CD4-positive, alpha-beta memory T cell (primary cell): ENCODE results near the gene CCDC120. TPM values are rescaled to one million over a fixed set of nuclear protein-coding genes. Genes with fewer than 3 reads are reported as not detected.

ENCODE experiments used
- CTCF ChIA-PET: fragments of 350-600 bp; sonication (Branson Sonifier 250); formaldehyde crosslinking; loops from one replicate; lab custom pipeline; 2021; ENCODE audit warnings: inconsistent platforms; ENCODE audit not compliant: partially characterized antibody; lab: Charles Lee
- POLR2A ChIA-PET: fragments of 350-600 bp; sonication (Branson Sonifier 250); formaldehyde crosslinking; loops from one replicate; lab custom pipeline; 2021; ENCODE audit not compliant: partially characterized antibody; lab: Charles Lee
- DNase-seq, 5 donors: peaks; one replicate each; pipeline versions ENCODE4 v3.0.0 to v3.0.0-alpha.2; 2020 to 2022; ENCODE audit warnings: mixed read lengths in 1 of 5
- H3K27ac ChIP-seq: one replicate; pipeline ENCODE4 v1.7.0; 2013; ENCODE audit warnings: low read depth, low read length
- H3K27me3 ChIP-seq: 2 replicates; pipeline ENCODE4 v1.7.0; 2013; ENCODE audit warnings: mild to moderate bottlenecking, low read length, moderate library complexity; ENCODE audit not compliant: insufficient read depth
- H3K36me3 ChIP-seq: 2 replicates; pipeline ENCODE4 v1.7.0; 2013; ENCODE audit warnings: mild to moderate bottlenecking, low read length, moderate library complexity; ENCODE audit not compliant: insufficient read depth
- H3K4me1 ChIP-seq: 2 replicates; pipeline ENCODE4 v1.7.0; 2013; ENCODE audit warnings: mild to moderate bottlenecking, low read length, moderate library complexity; ENCODE audit not compliant: insufficient read depth
- H3K4me3 ChIP-seq, 2 donors: one replicate each; pipeline ENCODE4 v1.7.0; 2013; ENCODE audit warnings: low read length in 2 of 2, mild to moderate bottlenecking in 1 of 2
- H3K9me3 ChIP-seq, 2 donors: one replicate each; pipeline ENCODE4 v1.7.0; 2013; ENCODE audit warnings: low read length in 2 of 2, control low read depth in 1 of 2; ENCODE audit not compliant: control insufficient read depth in 1 of 2
- H3K27ac Mint-ChIP-seq, 7 donors: one replicate each; pipeline ENCODE4 v1.8.0; 2020 to 2021; ENCODE audit warnings: mixed read lengths in 7 of 7, mild to moderate bottlenecking in 6 of 7, inconsistent platforms in 3 of 7, moderate library complexity in 3 of 7
- H3K27me3 Mint-ChIP-seq, 2 donors: one replicate each; pipeline ENCODE4 v1.8.0; 2020 to 2021; ENCODE audit warnings: mixed read lengths in 2 of 2
- H3K36me3 Mint-ChIP-seq, 2 donors: one replicate each; pipeline ENCODE4 v1.8.0; 2020 to 2021; ENCODE audit warnings: mixed read lengths in 2 of 2, inconsistent platforms in 1 of 2, mild to moderate bottlenecking in 1 of 2
- H3K4me1 Mint-ChIP-seq, 4 donors: one replicate each; pipeline ENCODE4 v1.8.0; 2020 to 2021; ENCODE audit warnings: mixed read lengths in 4 of 4, mild to moderate bottlenecking in 1 of 4
- H3K4me3 Mint-ChIP-seq, 8 donors: one replicate each; pipeline ENCODE4 v1.8.0; 2020 to 2021; ENCODE audit warnings: mixed read lengths in 8 of 8, mild to moderate bottlenecking in 7 of 8, moderate library complexity in 6 of 8, inconsistent platforms in 3 of 8
- H3K9me3 Mint-ChIP-seq, 8 donors: one replicate each; pipeline ENCODE4 v1.8.0; 2020 to 2021; ENCODE audit warnings: mixed read lengths in 8 of 8, mild to moderate bottlenecking in 5 of 8, inconsistent platforms in 3 of 8, moderate library complexity in 1 of 8
- intact Hi-C: fragments of 100-400 bp; cut with micrococcal nuclease; formaldehyde crosslinking; loops from one replicate; pipeline ENCODE4 v1.15.1; 2023
- polyA plus RNA-seq, 2 donors: library from polyadenylated mRNA; unstranded; fragments of 300-500 nt; fragmentation: Illumina TruSeq; gene quantifications; one replicate each; pipeline ENCODE4 v1.2.3, GENCODE V29; 2021
- total RNA-seq, 2 experiments: library from RNA; stranded (reverse); gene quantifications; one replicate each; pipeline ENCODE4 v1.2.3, GENCODE V29; 2021

CCDC120 gene
- total and polyA plus RNA-seq, 4 experiments from 2014 or later: 0.19 to 10.6 (median 5.4) TPM

DNA sequence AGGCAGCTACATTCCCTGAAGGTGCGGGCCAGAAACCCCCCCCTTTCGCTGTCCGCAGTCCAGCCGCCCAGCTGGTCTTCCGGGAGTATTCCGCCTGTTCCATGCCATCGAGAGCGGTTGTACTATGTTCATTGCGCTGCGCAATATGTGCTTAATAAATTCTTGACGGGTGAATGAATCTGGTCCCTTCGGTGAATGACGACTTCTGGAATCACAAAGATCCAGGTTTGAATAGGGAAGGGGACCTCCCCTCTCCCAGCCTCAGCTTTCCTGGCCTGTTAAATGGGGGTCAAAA lies 14.9 kb upstream of the CCDC120 start:
- Mint-ChIP-seq H3K4me3 (peak overlapping the region; percentile 31 to 94 (median 87)), H3K27me3 (no peaks in the 10 kb centered on the region), H3K27ac (peak overlapping the region; percentile 93 to 96 (median 95)), H3K4me1 (peaks cover 18 to 43% (median 29%) of the 10 kb centered on the region in 4 donors), H3K9me3 (peaks cover 0 to 1% (median 0%) of the 10 kb centered on the region in 8 donors), H3K36me3 (peaks cover 0 to 11% of the 10 kb centered on the region in 2 donors)
- DNase-seq: no peak
- peak overlapping the region; percentile 67 for H3K27ac ChIP-seq
- intact Hi-C loops: loop anchor here (1.0 to 10.0 kb wide), 9 partner anchors 30 to 399 kb away; partner anchors contain the start of genes GPKOW, GRIPAP1, PIM2 and PQBP1
- H3K36me3 ChIP-seq: no peaks in the 10 kb centered on the region
- no peaks in the 10 kb centered on the region for H3K9me3 ChIP-seq
- H3K4me1 ChIP-seq: peaks cover 39% of the 10 kb centered on the region
- ChIA-PET POLR2A (interaction anchor here (0.7 to 3.1 kb wide), 14 partner anchors 9 to 469 kb away, joined by 3 to 20 read pairs (median 6); partner anchors contain the start of genes GRIPAP1, KCND1, OTUD5 and PRAF2), CTCF (interaction anchor here (0.8 to 4.8 kb wide), 8 partner anchors 9 to 396 kb away, joined by 3 to 23 read pairs (median 4); partner anchors contain the start of gene KCND1)
- H3K4me3 ChIP-seq: peak overlapping the region in 1 of 2 donors; percentile 5
- no peaks in the 10 kb centered on the region for H3K27me3 ChIP-seq

DNA sequence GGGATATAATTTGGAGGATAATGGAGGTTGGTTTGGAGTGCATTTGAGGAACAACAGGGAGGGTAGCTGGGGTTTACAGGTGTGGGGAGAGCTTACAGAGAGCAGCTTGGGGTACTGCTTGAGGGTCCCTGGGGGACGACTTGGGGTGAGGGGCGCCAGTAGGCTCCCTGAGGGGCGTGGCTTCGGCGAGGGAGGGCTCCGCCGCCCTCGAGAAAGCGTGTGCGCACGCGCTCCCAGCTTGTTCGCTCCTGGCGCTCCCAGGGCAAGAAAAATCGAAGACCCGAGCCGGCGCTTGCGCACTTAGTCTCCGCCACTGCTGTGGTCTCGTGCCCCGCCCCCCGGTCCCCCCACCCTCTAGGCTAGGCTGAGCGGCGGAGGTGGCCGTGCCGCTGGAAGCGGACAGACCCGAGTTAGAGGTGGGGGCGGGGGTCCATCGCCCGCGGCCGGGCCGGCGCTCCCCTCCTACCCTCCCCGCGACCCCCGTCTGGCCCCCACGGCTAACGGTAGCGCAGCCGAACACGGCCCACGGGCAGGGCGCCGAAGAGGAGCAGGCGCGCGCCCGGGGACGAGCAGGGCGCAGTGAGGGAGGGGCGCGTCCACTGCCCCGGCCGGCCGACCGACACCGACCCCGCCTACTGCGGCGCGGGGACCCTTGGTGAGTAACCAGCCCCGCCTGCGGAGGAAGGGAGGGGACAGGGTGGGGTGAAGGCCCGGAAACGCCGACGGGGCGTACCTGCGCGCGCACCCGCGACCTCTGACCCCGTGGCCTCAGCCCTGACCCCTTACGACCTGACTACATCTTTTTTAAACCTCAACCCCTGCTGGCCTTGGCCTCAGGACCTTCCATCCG lies 5.4 kb upstream of the CCDC120 start:
- POLR2A ChIA-PET: interaction anchor here (1.1 to 1.3 kb wide), 3 partner anchors 10 to 95 kb away, joined by 3 to 8 read pairs (median 5); partner anchors contain the start of gene TFE3
- no peaks in the 10 kb centered on the region for H3K36me3 ChIP-seq
- CTCF ChIA-PET: interaction anchor here (1.2 kb wide), 1 partner anchor 10 kb away, joined by 3 read pairs; the partner anchor contains the start of gene TFE3
- no peaks in the 10 kb centered on the region for H3K27me3 ChIP-seq
- H3K4me3 ChIP-seq: peak overlapping the region in 1 of 2 donors; percentile 43
- Mint-ChIP-seq H3K9me3 (peaks cover 0 to 2% (median 0%) of the 10 kb centered on the region in 8 donors), H3K4me3 (peak overlapping the region; percentile 79 to 89 (median 86)), H3K4me1 (peaks cover 18 to 32% (median 24%) of the 10 kb centered on the region in 4 donors), H3K27ac (peak overlapping the region; percentile 82 to 98 (median 94)), H3K27me3 (no peaks in the 10 kb centered on the region), H3K36me3 (peaks cover 0 to 2% of the 10 kb centered on the region in 2 donors)
- H3K4me1 ChIP-seq: peaks cover 21% of the 10 kb centered on the region
- intact Hi-C loops: loop anchor here (2.0 kb wide), 1 partner anchor 69 kb away; the partner anchor contains the start of gene GPKOW
- H3K27ac ChIP-seq: peak overlapping the region; percentile 78
- DNase-seq: peak; percentile 44 to 65 (median 49)
- no peaks in the 10 kb centered on the region for H3K9me3 ChIP-seq

- H3K36me3 ChIP-seq: no peaks in the 10 kb centered on the region
- H3K4me3 Mint-ChIP-seq: peak overlapping the region; percentile 79 to 89 (median 84)
- CTCF ChIA-PET: no interaction called here
- intact Hi-C loops: no loop called here
- H3K4me1 ChIP-seq: peaks cover 21% of the 10 kb centered on the region
- H3K9me3 ChIP-seq: no peaks in the 10 kb centered on the region
- H3K27me3 ChIP-seq: no peaks in the 10 kb centered on the region
- H3K4me1 Mint-ChIP-seq: peaks cover 18 to 32% (median 24%) of the 10 kb centered on the region in 4 donors
- no peaks in the 10 kb centered on the region for H3K27me3 Mint-ChIP-seq
- no peak for DNase-seq
- H3K27ac ChIP-seq: peak overlapping the region; percentile 78
- peaks cover 0 to 2% of the 10 kb centered on the region in 2 donors for H3K36me3 Mint-ChIP-seq
- H3K4me3 ChIP-seq: peak overlapping the region in 1 of 2 donors; percentile 43
- POLR2A ChIA-PET: no interaction called here
- H3K9me3 Mint-ChIP-seq: peaks cover 0 to 2% (median 0%) of the 10 kb centered on the region in 8 donors
- peak overlapping the region; percentile 82 to 98 (median 93) for H3K27ac Mint-ChIP-seq
Observed at GRCh38 chrX:49054073-49054762, 4.6 kb upstream of the CCDC120 start.

- Mint-ChIP-seq H3K27ac (no peak overlapping the region), H3K4me1 (peaks cover 11 to 18% (median 14%) of the 10 kb centered on the region in 4 donors), H3K36me3 (peaks cover 0 to 9% of the 10 kb centered on the region in 2 donors), H3K4me3 (no peak overlapping the region), H3K9me3 (no peaks in the 10 kb centered on the region), H3K27me3 (no peaks in the 10 kb centered on the region)
- H3K36me3 ChIP-seq: no peaks in the 10 kb centered on the region
- peaks cover 11% of the 10 kb centered on the region for H3K4me1 ChIP-seq
- intact Hi-C loops: no loop called here
- no peaks in the 10 kb centered on the region for H3K27me3 ChIP-seq
- H3K9me3 ChIP-seq: no peaks in the 10 kb centered on the region
- H3K27ac ChIP-seq: no peak overlapping the region
- ChIA-PET POLR2A (interaction anchor here (1.5 kb wide), 1 partner anchor 21 kb away, joined by 4 read pairs; the partner anchor contains the start of gene WDR45), CTCF (no interaction called here)
- no peak overlapping the region for H3K4me3 ChIP-seq
- DNase-seq: no peak
Observed at GRCh38 chrX:49059201-49059600, 402 bp downstream of the CCDC120 start.

- Mint-ChIP-seq H3K4me1 (peaks cover 7 to 14% (median 9%) of the 10 kb centered on the region in 4 donors), H3K36me3 (peaks cover 0 to 7% of the 10 kb centered on the region in 2 donors), H3K27me3 (no peaks in the 10 kb centered on the region), H3K9me3 (no peaks in the 10 kb centered on the region), H3K4me3 (no peak overlapping the region), H3K27ac (no peak overlapping the region)
- no peak for DNase-seq
- CTCF ChIA-PET: no interaction called here
- Histone ChIP-seq H3K27ac (no peak overlapping the region), H3K4me1 (peaks cover 6% of the 10 kb centered on the region), H3K9me3 (no peaks in the 10 kb centered on the region), H3K27me3 (no peaks in the 10 kb centered on the region), H3K4me3 (no peak overlapping the region), H3K36me3 (no peaks in the 10 kb centered on the region)
- intact Hi-C loops: no loop called here
- POLR2A ChIA-PET: interaction anchor here (1.5 kb wide), 1 partner anchor 20 kb away, joined by 4 read pairs; the partner anchor contains the start of gene WDR45
Observed at GRCh38 chrX:49059681-49060085, 884 bp downstream of the CCDC120 start.

- H3K9me3 ChIP-seq: no peaks in the 10 kb centered on the region
- POLR2A ChIA-PET: interaction anchor here (0.7 kb wide), 1 partner anchor 18 kb away, joined by 4 read pairs; the partner anchor contains the start of gene WDR45
- peak overlapping the region in 1 of 7 donors; percentile 31 for H3K27ac Mint-ChIP-seq
Observed at GRCh38 chrX:49060914-49061313, 2.1 kb downstream of the CCDC120 start.

More at GRCh38 chrX:49060914-49061313, 2.1 kb downstream of the CCDC120 start:
- Mint-ChIP-seq H3K4me1 (peaks cover 0 to 2% (median under 1%) of the 10 kb centered on the region in 4 donors), H3K36me3 (peaks cover 0 to 7% of the 10 kb centered on the region in 2 donors), H3K27me3 (no peaks in the 10 kb centered on the region), H3K4me3 (no peak overlapping the region), H3K9me3 (no peaks in the 10 kb centered on the region)
- no peaks in the 10 kb centered on the region for H3K4me1 ChIP-seq
- no peak for DNase-seq
- CTCF ChIA-PET: no interaction called here
- H3K27ac ChIP-seq: no peak overlapping the region
- intact Hi-C loops: no loop called here
- no peaks in the 10 kb centered on the region for H3K36me3 ChIP-seq
- H3K4me3 ChIP-seq: no peak overlapping the region
- no peaks in the 10 kb centered on the region for H3K27me3 ChIP-seq
